BJ (cell line): ENCODE results near the gene SSPN. TPM values are rescaled to one million over a fixed set of nuclear protein-coding genes. Genes with fewer than 3 reads are reported as not detected.

ENCODE experiments used
- CTCF ChIA-PET: fragments of 350-600 bp; formaldehyde crosslinking; extraction: SDS; loops from one replicate; lab custom pipeline; 2021; ENCODE audit warnings: antibody characterized with exemption, inconsistent platforms; lab: Yijun Ruan, JAX
- POLR2A ChIA-PET: fragments of 300-600 bp; sonication (Branson Sonifier 250); formaldehyde crosslinking; extraction: SDS; loops from one replicate; lab custom pipeline; 2021; ENCODE audit warnings: antibody characterized with exemption; lab: Charles Lee
- DNase-seq: peaks from one replicate; pipeline ENCODE4 v3.0.0-alpha.2; 2011; ENCODE audit warnings: low read depth
- H3K27me3 ChIP-seq: 2 replicates; pipeline ENCODE4 v1.6.0; 2011; ENCODE audit warnings: low read length; ENCODE audit not compliant: control insufficient read depth, insufficient read depth
- H3K36me3 ChIP-seq: 2 replicates; pipeline ENCODE4 v1.5.1; 2011; ENCODE audit warnings: low read length; ENCODE audit not compliant: control insufficient read depth, insufficient read depth
- H3K4me3 ChIP-seq: 2 replicates; pipeline ENCODE4 v1.5.1; 2011; ENCODE audit warnings: low read depth, mild to moderate bottlenecking, control low read depth, low read length
- polyA plus RNA-seq: library from polyadenylated mRNA; depleted of rRNA; stranded (reverse); fragments of >200 nt; gene quantifications from 2 replicates; pipeline ENCODE4 v1.2.3, GENCODE V29; 2011
- TF ChIP-seq, protein P1 (sequence below): IDR thresholded peaks from 2 replicates; pipeline ENCODE4 v1.5.1; 2011; ENCODE audit warnings: low read depth, mild to moderate bottlenecking, control low read depth, inconsistent platforms, low read length, moderate library complexity; ENCODE audit not compliant: insufficient read depth

The SSPN gene
- polyA plus RNA-seq, 1 experiment, result 37.6 TPM

DNA sequence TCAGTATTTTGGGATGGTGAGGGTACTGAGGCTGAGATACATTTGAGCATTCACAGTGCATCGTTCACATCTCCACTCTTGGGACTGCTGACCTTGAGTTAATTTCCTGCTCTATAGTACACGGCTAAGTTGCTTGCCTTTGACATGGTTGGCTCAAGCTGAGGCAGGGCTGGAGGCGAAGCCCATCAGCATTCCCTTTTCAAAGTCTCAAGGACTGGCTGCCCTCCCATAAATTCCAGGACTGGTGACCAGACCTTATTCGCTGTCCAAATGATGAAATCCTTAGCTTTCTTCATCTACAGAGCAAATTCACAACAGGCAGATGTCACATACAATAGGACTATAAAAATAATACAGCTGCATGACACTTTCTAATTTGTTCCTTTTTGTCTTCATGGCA is 85.9 kb downstream of the SSPN start:
- DNase-seq, result no peak
- no peak overlapping the region for H3K4me3 ChIP-seq
- no peaks in the 10 kb centered on the region for H3K36me3 ChIP-seq
- TF ChIP-seq, protein P1, sequence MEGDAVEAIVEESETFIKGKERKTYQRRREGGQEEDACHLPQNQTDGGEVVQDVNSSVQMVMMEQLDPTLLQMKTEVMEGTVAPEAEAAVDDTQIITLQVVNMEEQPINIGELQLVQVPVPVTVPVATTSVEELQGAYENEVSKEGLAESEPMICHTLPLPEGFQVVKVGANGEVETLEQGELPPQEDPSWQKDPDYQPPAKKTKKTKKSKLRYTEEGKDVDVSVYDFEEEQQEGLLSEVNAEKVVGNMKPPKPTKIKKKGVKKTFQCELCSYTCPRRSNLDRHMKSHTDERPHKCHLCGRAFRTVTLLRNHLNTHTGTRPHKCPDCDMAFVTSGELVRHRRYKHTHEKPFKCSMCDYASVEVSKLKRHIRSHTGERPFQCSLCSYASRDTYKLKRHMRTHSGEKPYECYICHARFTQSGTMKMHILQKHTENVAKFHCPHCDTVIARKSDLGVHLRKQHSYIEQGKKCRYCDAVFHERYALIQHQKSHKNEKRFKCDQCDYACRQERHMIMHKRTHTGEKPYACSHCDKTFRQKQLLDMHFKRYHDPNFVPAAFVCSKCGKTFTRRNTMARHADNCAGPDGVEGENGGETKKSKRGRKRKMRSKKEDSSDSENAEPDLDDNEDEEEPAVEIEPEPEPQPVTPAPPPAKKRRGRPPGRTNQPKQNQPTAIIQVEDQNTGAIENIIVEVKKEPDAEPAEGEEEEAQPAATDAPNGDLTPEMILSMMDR, result no peak
- POLR2A ChIA-PET, result no interaction called here
- CTCF ChIA-PET, result no interaction called here
- H3K27me3 ChIP-seq, result no peaks in the 10 kb centered on the region

GRCh38 chr12:26282339-26282940 is 87.1 kb downstream of the SSPN start:
- no peak for DNase-seq
- CTCF ChIA-PET, result no interaction called here
- POLR2A ChIA-PET, result no interaction called here
- H3K36me3 ChIP-seq, result no peaks in the 10 kb centered on the region
- no peaks in the 10 kb centered on the region for H3K27me3 ChIP-seq
- TF ChIP-seq, protein P1, result no peak
- H3K4me3 ChIP-seq, result no peak overlapping the region

DNA sequence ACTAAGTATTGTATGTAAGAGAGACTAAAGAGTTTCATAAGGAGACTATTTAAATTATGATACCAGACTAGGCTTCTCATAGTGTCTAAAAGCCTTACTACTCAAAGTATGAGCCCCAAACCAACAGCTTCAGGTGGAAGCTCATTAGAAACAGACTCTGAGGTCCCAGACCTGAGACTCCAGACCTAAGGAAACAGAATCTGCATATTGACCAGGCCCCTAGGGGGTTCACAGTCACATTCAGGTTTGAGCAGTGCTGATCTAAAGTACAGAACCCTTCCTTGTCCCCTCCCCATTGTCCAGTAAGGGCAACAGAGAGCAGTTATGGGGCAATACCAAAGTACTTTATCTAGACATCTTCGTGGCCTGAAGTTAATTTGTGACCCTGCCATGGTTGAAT is 87.7 kb downstream of the SSPN start:
- Histone ChIP-seq H3K36me3 (no peaks in the 10 kb centered on the region), H3K4me3 (no peak overlapping the region), H3K27me3 (no peaks in the 10 kb centered on the region)
- DNase-seq, result no peak
- ChIA-PET CTCF (no interaction called here), POLR2A (no interaction called here)
- TF ChIP-seq, protein P1, result no peak

GRCh38 chr12:26283617-26284016 is 88.2 kb downstream of the SSPN start:
- no peaks in the 10 kb centered on the region for H3K36me3 ChIP-seq
- CTCF ChIA-PET, result no interaction called here
- H3K27me3 ChIP-seq, result no peaks in the 10 kb centered on the region
- DNase-seq, result no peak
- POLR2A ChIA-PET, result no interaction called here
- H3K4me3 ChIP-seq, result no peak overlapping the region
- TF ChIP-seq, protein P1, result no peak

DNA sequence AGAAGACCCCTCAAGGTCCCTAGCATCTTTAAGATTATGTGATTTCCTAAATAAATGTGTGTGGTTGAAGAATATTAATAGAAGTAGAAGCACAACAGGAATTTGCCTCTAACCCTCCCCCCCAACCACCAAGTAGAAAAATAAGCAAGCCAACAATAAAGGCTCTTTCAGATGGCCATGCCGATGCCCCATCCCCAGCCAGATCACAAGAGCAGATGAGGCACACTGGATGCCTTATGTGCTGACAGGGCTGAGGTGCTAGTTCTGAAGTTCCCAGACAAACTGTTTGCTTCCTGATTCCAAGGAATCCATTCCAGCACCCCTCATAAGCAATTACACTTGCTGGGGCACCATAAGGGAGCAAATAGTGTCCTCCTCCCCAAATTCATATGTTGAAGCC is 90.0 kb downstream of the SSPN start:
- Histone ChIP-seq H3K4me3 (no peak overlapping the region), H3K27me3 (no peaks in the 10 kb centered on the region), H3K36me3 (no peaks in the 10 kb centered on the region)
- no peak for DNase-seq
- TF ChIP-seq, protein P1, result no peak
- ChIA-PET POLR2A (no interaction called here), CTCF (no interaction called here)
